ENCODE measurements around the gene SSMEM1.
"Not testable (repeated sequence)": the region's sequence is repeated elsewhere in the genome, so short reads cannot be mapped to it uniquely, and the experiment has no call there.

SSMEM1 gene, protein sequence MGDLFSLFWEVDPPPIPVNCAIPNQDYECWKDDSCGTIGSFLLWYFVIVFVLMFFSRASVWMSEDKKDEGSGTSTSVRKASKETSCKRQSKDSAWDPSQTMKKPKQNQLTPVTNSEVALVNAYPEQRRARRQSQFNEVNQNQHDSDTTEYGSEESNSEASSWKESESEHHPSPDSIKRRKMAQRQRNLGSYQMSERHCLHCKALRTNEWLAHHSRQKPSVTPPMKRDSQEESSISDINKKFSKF

GRCh38 chr7:130207642-130208041 lies at the start of gene SSMEM1:
Gene SSMEM1, plus strand, starts transcription at chr7:130207860. Its CDS starts 51 bp downstream, at chr7:130207911.
- no peak for DNase-seq (ENCODE audit: low spot score)

- no peak for DNase-seq (ENCODE audit: low spot score)
Measured at GRCh38 chr7:130160023-130160422, 47.6 kb upstream of the SSMEM1 start.

DNA sequence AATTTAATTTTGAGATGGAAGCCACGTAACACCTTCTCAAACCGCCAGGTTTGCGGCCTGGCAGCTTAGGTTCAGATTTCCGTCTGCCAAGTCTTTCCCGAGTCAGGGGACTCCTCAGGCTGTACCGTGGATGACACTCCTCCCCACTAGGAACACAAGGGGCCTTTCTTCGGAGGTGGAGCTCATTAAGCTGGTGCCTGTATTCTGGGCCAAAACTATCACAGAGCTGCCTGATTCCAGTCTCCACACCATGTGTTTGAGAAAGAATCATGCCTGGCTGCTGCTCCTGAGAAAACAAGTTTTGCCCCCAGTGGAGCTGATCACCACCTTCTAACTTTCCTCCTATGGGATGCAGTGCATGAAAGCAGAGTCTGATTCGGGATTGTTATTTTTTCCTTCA lies 47.2 kb upstream of the SSMEM1 start:
- no peak for DNase-seq (ENCODE audit: low spot score)

GRCh38 chr7:130162196-130162595 lies 45.5 kb upstream of the SSMEM1 start:
- no peak for DNase-seq (ENCODE audit: low spot score)

DNA sequence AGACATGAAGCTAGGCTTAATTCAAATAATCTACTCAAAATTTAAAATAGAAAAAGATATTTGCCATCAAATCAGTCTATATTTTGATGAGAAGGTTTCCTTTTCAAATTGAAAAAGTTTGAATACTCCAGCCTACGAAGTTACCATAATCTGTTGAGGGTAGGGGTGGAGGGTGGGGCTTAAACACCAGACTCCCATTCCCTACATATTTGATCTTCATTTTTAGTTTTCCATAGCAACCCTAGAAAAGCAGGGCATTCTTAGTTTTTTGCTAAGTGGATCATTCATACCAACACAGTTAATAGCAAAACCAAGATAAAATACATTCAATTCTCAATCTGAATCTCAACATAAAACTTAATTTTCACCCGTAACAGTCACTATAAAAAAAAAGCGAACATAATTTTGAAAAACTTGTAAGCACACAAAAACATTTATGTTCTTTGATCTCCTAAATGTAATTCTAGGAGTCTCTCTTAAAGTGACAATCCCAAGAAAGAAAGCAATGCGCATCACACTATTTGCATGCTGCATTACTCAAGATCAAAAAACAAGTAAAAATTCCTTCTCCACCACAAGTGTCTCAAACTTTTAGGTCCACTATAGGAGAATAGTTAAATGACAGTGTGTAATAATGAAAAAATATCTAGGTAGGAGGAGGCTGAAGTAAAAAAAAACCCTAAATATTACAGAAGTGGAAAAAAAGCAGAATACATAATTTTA lies 33.3 kb upstream of the SSMEM1 start:
- DNase-seq (ENCODE audit: low spot score), result no peak

- DNase-seq (ENCODE audit: low spot score), result no peak
Measured at GRCh38 chr7:130178251-130178650, 29.4 kb upstream of the SSMEM1 start.

DNA sequence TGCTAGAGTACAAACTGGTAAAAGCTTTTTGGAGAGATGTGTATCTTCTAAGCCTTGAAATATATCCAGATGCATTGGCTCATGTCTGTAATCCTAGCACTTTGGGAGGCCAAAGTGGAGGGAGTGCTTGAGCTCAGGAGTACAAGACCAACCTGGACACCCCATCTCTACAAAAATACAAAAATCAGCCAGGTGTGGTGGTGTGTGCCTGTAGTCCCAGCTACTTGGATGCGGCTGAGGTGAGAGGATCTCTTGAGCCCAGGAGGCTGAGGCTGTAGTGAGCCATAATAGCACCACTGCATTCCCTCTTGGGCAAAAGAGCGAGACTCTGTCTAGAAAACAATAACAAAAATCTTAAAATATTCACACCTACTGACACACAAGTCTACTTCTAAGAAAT lies 28.0 kb upstream of the SSMEM1 start:
- DNase-seq (ENCODE audit: low spot score), result no peak

DNA sequence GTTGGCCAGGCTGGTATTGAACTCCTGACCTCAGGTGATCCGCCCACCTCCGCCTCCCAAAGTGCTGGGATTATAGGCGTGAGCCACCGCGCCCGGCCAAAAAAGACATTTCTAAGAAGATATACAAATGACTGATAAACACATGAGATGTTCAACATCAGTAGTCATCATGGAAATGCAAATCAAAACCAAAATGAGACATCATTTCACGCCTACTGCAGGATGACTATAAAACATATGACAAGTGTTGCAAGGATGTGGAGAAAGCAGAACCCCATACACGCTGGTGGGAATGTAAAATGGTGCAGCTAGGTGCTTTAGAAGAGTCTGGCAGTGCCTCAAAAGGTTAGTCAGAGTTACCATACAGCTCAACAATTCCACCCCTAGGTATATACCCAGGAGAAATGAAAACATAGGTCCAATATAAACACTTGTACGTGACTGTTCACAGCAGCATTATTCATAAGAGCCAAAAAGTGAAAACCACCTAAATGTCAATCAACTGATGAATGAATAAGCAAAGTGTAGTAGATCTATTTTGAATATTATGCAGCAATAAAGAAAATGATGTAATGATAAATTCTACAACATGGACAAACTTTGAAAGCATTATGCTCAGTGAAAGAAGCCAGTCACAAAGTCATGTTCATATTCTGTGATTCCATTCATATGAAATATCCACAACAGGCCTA lies 26.9 kb upstream of the SSMEM1 start:
- DNase-seq (ENCODE audit: low spot score), result no peak

DNA sequence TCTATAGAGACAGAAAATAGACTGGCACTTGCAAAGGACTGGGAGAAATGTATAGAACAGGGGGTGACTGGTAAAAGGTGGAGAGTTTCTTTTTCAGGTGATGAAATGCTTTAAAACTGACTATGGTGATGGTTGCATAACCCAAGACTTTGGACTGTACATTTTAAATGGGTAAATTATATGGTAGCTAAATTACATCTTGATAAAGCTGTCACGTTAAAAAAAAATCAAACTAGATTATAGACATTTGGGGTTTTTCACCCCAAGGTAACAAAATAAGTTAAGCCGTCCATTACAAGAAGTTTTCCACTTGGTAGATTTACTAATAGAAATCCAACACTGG lies 26.4 kb upstream of the SSMEM1 start:
- no peak for DNase-seq (ENCODE audit: low spot score)

DNA sequence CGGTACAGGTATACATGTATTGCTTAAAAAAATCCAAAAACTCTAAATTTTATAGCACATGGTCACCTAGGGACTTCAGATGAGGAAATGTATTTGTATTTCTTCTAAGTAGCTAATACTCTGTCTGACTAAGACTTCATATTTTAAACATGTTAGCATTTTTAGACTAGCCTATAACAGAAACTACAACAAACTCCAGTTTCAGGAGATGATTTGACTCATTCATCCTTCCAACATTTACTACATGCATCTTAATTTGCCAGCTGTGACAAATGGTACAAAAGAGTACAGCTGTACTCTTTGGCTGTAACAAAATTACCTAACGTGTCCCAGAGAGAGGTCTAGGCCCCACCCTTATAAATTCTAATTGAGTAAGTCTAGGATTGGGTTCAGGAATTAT lies 24.7 kb upstream of the SSMEM1 start:
- DNase-seq (ENCODE audit: low spot score), result no peak

DNA sequence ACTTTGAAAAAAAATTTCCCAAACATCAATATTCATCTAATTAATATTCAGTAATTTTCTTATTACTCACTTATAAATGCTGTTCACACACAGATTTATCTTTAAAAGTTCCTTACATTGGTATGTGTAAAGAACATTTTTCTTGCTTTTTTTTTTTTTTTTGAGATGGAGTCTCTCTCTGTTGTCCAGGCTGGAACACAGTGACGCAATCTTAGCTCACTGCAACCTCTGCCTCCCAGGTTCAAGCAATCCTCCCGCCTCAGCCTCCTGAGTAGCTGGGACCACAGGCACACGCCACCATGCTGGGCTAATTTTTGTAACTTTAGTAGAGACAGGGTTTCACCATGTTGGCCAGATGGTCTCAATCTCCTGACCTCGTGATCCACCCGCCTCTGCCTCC lies 23.3 kb upstream of the SSMEM1 start:
- not testable (repeated sequence) for DNase-seq (ENCODE audit: low spot score)

DNA sequence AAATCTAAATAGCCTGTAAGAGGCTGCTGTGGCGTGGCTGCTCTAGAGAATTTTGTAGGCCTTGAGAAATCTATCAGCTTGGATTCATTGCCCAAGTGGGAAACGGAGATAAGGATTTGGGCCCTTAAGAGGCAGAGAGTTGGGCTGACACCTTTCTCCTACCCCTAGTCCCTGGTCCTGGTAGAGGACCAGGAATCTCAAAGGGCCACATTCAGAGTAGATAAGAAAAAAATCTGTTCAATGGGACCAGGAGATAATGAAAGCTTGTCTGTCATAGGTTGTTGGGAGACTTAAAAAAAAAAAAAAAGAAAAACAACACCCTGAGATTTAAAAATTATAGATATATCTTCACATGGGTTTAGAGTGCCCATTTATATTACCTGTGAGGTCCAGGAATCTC lies 20.3 kb upstream of the SSMEM1 start:
- no peak for DNase-seq (ENCODE audit: low spot score)

DNA sequence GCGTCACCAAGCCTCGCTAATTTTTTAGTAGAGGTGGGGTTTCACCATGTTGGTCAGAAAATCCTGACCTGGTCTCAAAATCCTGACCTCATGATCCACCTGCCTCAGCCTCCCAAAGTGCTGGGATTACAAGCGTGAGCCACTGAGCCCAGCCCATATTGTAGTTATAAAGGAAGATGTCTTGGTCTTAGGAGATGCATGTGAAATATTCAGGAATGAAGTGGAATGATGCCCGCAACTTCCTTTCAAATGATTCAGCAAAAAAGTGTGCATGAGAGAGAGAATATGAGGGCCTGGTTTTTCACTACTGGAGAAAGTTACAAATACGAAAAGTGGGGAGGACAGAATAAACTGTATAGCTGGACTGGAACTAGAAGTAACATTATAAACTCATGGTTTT lies 18.3 kb upstream of the SSMEM1 start:
- no peak for DNase-seq (ENCODE audit: low spot score)

DNA sequence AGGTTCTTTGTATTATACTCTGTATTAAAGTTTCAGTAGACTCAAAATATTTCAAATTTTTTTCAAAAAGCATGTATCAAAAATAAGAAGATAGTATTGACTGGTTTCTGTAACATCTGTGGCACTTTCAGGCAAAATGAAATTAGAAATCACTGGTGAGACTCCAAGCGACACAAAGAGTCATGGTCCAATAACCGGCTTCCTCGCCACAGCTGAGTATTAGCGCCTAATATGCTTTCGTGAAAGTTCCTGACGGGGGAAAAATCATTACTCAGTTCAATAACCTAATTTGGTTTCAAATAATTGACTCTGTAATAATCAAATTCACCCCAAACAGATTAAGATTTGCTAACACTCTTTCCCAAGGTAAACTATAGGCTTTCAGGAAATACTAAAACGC lies 15.9 kb upstream of the SSMEM1 start:
- DNase-seq (ENCODE audit: low spot score), result no peak

DNA sequence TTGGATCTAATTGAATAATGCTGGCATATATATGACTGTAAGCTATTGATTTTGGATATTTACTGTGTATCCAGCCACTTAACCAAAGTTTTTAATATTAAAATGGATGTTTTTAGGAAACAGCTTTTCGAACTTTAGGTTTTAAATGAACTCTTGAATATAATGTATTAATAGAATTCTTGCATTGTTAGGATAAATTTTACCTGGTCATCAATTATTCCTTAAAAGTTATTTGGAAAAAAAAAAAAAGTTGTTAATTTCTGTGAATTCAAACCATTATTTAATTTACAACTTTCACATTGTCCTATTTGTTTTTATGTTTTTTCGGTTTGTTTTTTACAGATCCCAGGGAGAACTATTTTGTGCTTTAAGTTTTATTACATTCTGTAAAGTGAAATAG lies 12.3 kb upstream of the SSMEM1 start:
- no peak for DNase-seq (ENCODE audit: low spot score)

DNA sequence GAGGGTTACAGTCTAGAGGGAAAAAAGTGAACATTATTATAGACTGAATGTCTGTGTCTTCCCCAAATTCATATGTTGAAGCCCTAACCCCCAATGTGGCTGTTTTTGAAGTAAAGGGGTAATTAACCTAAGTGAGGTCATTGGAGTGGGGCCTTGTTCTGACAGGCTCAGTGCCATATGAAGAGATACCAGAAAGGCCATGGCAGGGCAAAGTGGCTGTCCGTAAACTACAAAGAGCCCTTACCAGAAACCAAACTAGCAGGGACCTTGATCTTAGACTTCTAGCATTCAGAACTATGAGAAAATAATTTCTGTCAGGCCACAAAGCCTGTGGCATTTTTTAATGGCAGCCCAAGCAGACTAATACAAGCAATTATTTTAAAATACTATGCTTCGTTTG lies 11.2 kb upstream of the SSMEM1 start:
- no peak for DNase-seq (ENCODE audit: low spot score)

DNA sequence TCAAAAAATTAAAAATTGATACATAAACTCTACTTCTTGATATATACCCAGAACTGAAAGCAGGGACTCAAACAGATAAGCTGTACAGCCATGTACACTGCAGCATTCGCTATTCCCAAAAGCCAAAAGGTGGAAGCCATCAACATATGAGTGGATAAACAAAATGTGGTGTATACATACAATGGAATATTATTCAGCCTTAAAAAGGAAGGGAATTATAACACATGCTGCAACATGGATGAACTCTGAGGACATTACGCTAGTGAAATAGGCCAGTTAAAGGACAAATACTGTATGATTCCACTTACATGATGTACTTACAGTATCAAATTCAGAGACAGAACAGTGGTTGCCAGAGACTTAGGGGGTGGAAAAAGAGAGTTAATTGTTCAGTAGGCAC lies 10.6 kb upstream of the SSMEM1 start:
- DNase-seq (ENCODE audit: low spot score), result no peak

- no peak for DNase-seq (ENCODE audit: low spot score)
Measured at GRCh38 chr7:130201796-130202195, 5.9 kb upstream of the SSMEM1 start.

- DNase-seq (ENCODE audit: low spot score), result peak; percentile 97
Measured at GRCh38 chr7:130205084-130205947, 2.3 kb upstream of the SSMEM1 start, which contains the start of gene TMEM209. Gene TMEM209, minus strand, starts transcription at chr7:130205406. Its CDS starts 31 bp downstream, at chr7:130205375.

DNA sequence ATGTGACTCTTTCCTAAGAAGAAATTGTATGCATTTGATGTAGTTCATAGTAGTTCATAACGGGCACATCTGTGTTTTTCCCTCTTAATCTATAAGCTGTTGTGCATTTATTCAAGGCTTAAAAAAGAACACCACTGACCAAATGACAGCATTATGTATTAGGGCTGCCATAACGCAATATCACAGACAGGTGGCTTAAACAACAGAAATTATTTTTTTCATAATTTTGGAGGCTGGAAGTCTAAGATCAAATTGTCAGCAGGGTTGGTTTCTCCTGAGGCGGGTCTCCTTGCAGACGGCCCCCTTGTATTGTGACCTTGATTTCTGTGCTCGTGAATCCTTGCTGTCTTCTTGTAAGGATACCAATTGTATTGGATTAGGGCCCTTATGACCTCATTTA lies 627 bp upstream of the SSMEM1 start:
- DNase-seq (ENCODE audit: low spot score), result no peak

GRCh38 chr7:130208516-130208915 lies 856 bp downstream of the SSMEM1 start:
- DNase-seq (ENCODE audit: low spot score), result no peak

DNA sequence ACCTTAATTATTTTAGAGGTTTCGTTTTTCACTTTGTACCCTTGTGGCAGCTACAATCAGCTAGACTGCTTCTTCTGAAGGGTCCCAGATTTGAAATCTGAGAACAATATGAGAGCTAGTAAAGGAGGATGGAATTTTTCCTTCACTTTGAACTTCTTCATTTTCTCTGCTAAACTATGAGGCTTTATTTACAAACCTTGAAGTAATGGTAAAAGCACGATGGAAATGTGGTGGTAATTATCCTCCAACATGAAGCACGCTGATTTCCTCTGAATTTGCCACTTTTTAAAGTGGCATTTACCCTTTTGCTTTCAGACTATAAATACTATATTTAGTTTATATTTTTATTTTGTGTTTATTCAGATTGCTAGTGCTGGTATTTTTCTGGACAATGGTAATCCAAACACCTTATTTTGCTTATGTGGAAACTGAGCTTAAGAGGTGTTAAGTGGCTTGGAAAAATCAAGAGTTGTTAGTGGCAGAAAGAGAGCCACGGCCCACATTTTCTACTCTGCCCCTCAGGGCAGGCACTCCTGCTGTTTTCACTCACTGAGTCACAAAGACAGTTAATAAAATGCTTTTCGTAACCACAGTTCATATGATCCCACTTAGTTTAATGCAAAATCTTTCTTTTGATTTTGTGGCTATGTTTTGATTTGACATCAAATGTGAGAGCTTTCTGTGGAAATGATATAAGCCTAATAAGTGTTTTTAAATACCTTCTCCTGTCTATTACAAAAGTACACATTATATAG lies 2.7 kb downstream of the SSMEM1 start:
- DNase-seq (ENCODE audit: low spot score), result no peak
